ENCODE results near the gene C19orf81.
A peak's percentile ranks its signal among the peaks of the same experiment; 100 is the strongest.

C19orf81 gene

GRCh38 chr19:50629801-50630200 is 19.4 kb upstream of the C19orf81 start:
- Histone ChIP-seq H3K27ac (ENCODE audit: low read depth in 2 of 2, low read length in 2 of 2) (no peak overlapping the region), H3K4me3 (ENCODE audit: low read length in 2 of 2) (no peak overlapping the region), H3K9ac (ENCODE audit: low read depth in 1 of 2, low read length in 2 of 2) (no peak overlapping the region), H3K9me3 (ENCODE audit: control insufficient read depth in 2 of 2, low read length in 2 of 2) (peaks cover 9 to 11% of the 10 kb centered on the region in 2 donors), H3K27me3 (ENCODE audit: control insufficient read depth in 2 of 2, insufficient read depth in 2 of 2, low read length in 2 of 2) (no peaks in the 10 kb centered on the region), H3K36me3 (ENCODE audit: control insufficient read depth in 2 of 2, insufficient read depth in 2 of 2, low read length in 2 of 2) (no peaks in the 10 kb centered on the region), H3K4me1 (ENCODE audit: control insufficient read depth in 2 of 2, insufficient read depth in 2 of 2, low read length in 2 of 2) (no peaks in the 10 kb centered on the region)

- H3K4me3 ChIP-seq (ENCODE audit: low read length in 2 of 2): no peak overlapping the region
- H3K27ac ChIP-seq (ENCODE audit: low read depth in 2 of 2, low read length in 2 of 2): no peak overlapping the region
- H3K9ac ChIP-seq (ENCODE audit: low read depth in 1 of 2, low read length in 2 of 2): no peak overlapping the region
- H3K9me3 ChIP-seq (ENCODE audit: control insufficient read depth in 2 of 2, low read length in 2 of 2): peaks cover 9 to 11% of the 10 kb centered on the region in 2 donors
- H3K27me3 ChIP-seq (ENCODE audit: control insufficient read depth in 2 of 2, insufficient read depth in 2 of 2, low read length in 2 of 2): peaks cover 3 to 4% of the 10 kb centered on the region in 2 donors
- no peaks in the 10 kb centered on the region for H3K36me3 ChIP-seq (ENCODE audit: control insufficient read depth in 2 of 2, insufficient read depth in 2 of 2, low read length in 2 of 2)
- H3K4me1 ChIP-seq (ENCODE audit: control insufficient read depth in 2 of 2, insufficient read depth in 2 of 2, low read length in 2 of 2): no peaks in the 10 kb centered on the region
These were observed 17.0 kb upstream of the C19orf81 start for GRCh38 chr19:50632151-50632835.

GRCh38 chr19:50633359-50633758 is 15.9 kb upstream of the C19orf81 start:
- Histone ChIP-seq H3K4me3 (ENCODE audit: low read length in 2 of 2) (no peak overlapping the region), H3K27me3 (ENCODE audit: control insufficient read depth in 2 of 2, insufficient read depth in 2 of 2, low read length in 2 of 2) (peaks cover 7 to 12% of the 10 kb centered on the region in 2 donors), H3K9ac (ENCODE audit: low read depth in 1 of 2, low read length in 2 of 2) (no peak overlapping the region), H3K27ac (ENCODE audit: low read depth in 2 of 2, low read length in 2 of 2) (no peak overlapping the region), H3K9me3 (ENCODE audit: control insufficient read depth in 2 of 2, low read length in 2 of 2) (peaks cover 9 to 11% of the 10 kb centered on the region in 2 donors), H3K4me1 (ENCODE audit: control insufficient read depth in 2 of 2, insufficient read depth in 2 of 2, low read length in 2 of 2) (no peaks in the 10 kb centered on the region), H3K36me3 (ENCODE audit: control insufficient read depth in 2 of 2, insufficient read depth in 2 of 2, low read length in 2 of 2) (no peaks in the 10 kb centered on the region)

- Histone ChIP-seq H3K4me1 (ENCODE audit: control insufficient read depth in 2 of 2, insufficient read depth in 2 of 2, low read length in 2 of 2) (no peaks in the 10 kb centered on the region), H3K27ac (ENCODE audit: low read depth in 2 of 2, low read length in 2 of 2) (no peak overlapping the region), H3K4me3 (ENCODE audit: low read length in 2 of 2) (no peak overlapping the region), H3K27me3 (ENCODE audit: control insufficient read depth in 2 of 2, insufficient read depth in 2 of 2, low read length in 2 of 2) (peaks cover 13 to 18% of the 10 kb centered on the region in 2 donors), H3K9me3 (ENCODE audit: control insufficient read depth in 2 of 2, low read length in 2 of 2) (peaks cover 9 to 11% of the 10 kb centered on the region in 2 donors), H3K9ac (ENCODE audit: low read depth in 1 of 2, low read length in 2 of 2) (no peak overlapping the region), H3K36me3 (ENCODE audit: control insufficient read depth in 2 of 2, insufficient read depth in 2 of 2, low read length in 2 of 2) (no peaks in the 10 kb centered on the region)
These were observed 15.3 kb upstream of the C19orf81 start for GRCh38 chr19:50633973-50634372.

- H3K27me3 ChIP-seq (ENCODE audit: control insufficient read depth in 2 of 2, insufficient read depth in 2 of 2, low read length in 2 of 2): peaks cover 15 to 24% of the 10 kb centered on the region in 2 donors
- H3K4me3 ChIP-seq (ENCODE audit: low read length in 2 of 2): no peak overlapping the region
- no peaks in the 10 kb centered on the region for H3K36me3 ChIP-seq (ENCODE audit: control insufficient read depth in 2 of 2, insufficient read depth in 2 of 2, low read length in 2 of 2)
- H3K9ac ChIP-seq (ENCODE audit: low read depth in 1 of 2, low read length in 2 of 2): no peak overlapping the region
- H3K9me3 ChIP-seq (ENCODE audit: control insufficient read depth in 2 of 2, low read length in 2 of 2): peaks cover 9 to 11% of the 10 kb centered on the region in 2 donors
- H3K27ac ChIP-seq (ENCODE audit: low read depth in 2 of 2, low read length in 2 of 2): no peak overlapping the region
- no peaks in the 10 kb centered on the region for H3K4me1 ChIP-seq (ENCODE audit: control insufficient read depth in 2 of 2, insufficient read depth in 2 of 2, low read length in 2 of 2)
These were observed 12.7 kb upstream of the C19orf81 start for GRCh38 chr19:50636317-50637085.

GRCh38 chr19:50638600-50638999 is 10.6 kb upstream of the C19orf81 start:
- Histone ChIP-seq H3K9ac (ENCODE audit: low read depth in 1 of 2, low read length in 2 of 2) (no peak overlapping the region), H3K4me3 (ENCODE audit: low read length in 2 of 2) (no peak overlapping the region), H3K36me3 (ENCODE audit: control insufficient read depth in 2 of 2, insufficient read depth in 2 of 2, low read length in 2 of 2) (no peaks in the 10 kb centered on the region), H3K4me1 (ENCODE audit: control insufficient read depth in 2 of 2, insufficient read depth in 2 of 2, low read length in 2 of 2) (no peaks in the 10 kb centered on the region), H3K9me3 (ENCODE audit: control insufficient read depth in 2 of 2, low read length in 2 of 2) (peaks cover 6 to 8% of the 10 kb centered on the region in 2 donors), H3K27me3 (ENCODE audit: control insufficient read depth in 2 of 2, insufficient read depth in 2 of 2, low read length in 2 of 2) (peaks cover 15 to 24% of the 10 kb centered on the region in 2 donors), H3K27ac (ENCODE audit: low read depth in 2 of 2, low read length in 2 of 2) (no peak overlapping the region)

- Histone ChIP-seq H3K9ac (ENCODE audit: low read depth in 1 of 2, low read length in 2 of 2) (no peak within 1 kb of the TSS), H3K36me3 (ENCODE audit: control insufficient read depth in 2 of 2, insufficient read depth in 2 of 2, low read length in 2 of 2) (no peaks in the 10 kb centered on the region), H3K27ac (ENCODE audit: low read depth in 2 of 2, low read length in 2 of 2) (no peak within 1 kb of the TSS), H3K27me3 (ENCODE audit: control insufficient read depth in 2 of 2, insufficient read depth in 2 of 2, low read length in 2 of 2) (peaks cover 15 to 24% of the 10 kb centered on the region in 2 donors), H3K4me1 (ENCODE audit: control insufficient read depth in 2 of 2, insufficient read depth in 2 of 2, low read length in 2 of 2) (no peaks in the 10 kb centered on the region), H3K9me3 (ENCODE audit: control insufficient read depth in 2 of 2, low read length in 2 of 2) (peaks cover 0 to under 1% of the 10 kb centered on the region in 2 donors), H3K4me3 (ENCODE audit: low read length in 2 of 2) (peak within 1 kb of the TSS in 1 of 2 donors; percentile 41)
These were observed 9.8 kb upstream of the C19orf81 start, which contains the start of gene SYT3 for GRCh38 chr19:50639121-50640112. TSS of gene SYT3 (minus strand) at chr19:50639881. CDS start at chr19:50637411, 2,470 bp downstream.

GRCh38 chr19:50640368-50640767 is 8.9 kb upstream of the C19orf81 start:
- Histone ChIP-seq H3K36me3 (ENCODE audit: control insufficient read depth in 2 of 2, insufficient read depth in 2 of 2, low read length in 2 of 2) (no peaks in the 10 kb centered on the region), H3K27me3 (ENCODE audit: control insufficient read depth in 2 of 2, insufficient read depth in 2 of 2, low read length in 2 of 2) (peaks cover 15 to 24% of the 10 kb centered on the region in 2 donors), H3K4me3 (ENCODE audit: low read length in 2 of 2) (no peak overlapping the region), H3K4me1 (ENCODE audit: control insufficient read depth in 2 of 2, insufficient read depth in 2 of 2, low read length in 2 of 2) (no peaks in the 10 kb centered on the region), H3K9me3 (ENCODE audit: control insufficient read depth in 2 of 2, low read length in 2 of 2) (no peaks in the 10 kb centered on the region), H3K27ac (ENCODE audit: low read depth in 2 of 2, low read length in 2 of 2) (no peak overlapping the region), H3K9ac (ENCODE audit: low read depth in 1 of 2, low read length in 2 of 2) (no peak overlapping the region)

- peaks cover 4 to 5% of the 10 kb centered on the region in 2 donors for H3K27me3 ChIP-seq (ENCODE audit: control insufficient read depth in 2 of 2, insufficient read depth in 2 of 2, low read length in 2 of 2)
- H3K36me3 ChIP-seq (ENCODE audit: control insufficient read depth in 2 of 2, insufficient read depth in 2 of 2, low read length in 2 of 2): no peaks in the 10 kb centered on the region
- H3K9me3 ChIP-seq (ENCODE audit: control insufficient read depth in 2 of 2, low read length in 2 of 2): no peaks in the 10 kb centered on the region
- no peak overlapping the region for H3K27ac ChIP-seq (ENCODE audit: low read depth in 2 of 2, low read length in 2 of 2)
- H3K4me1 ChIP-seq (ENCODE audit: control insufficient read depth in 2 of 2, insufficient read depth in 2 of 2, low read length in 2 of 2): no peaks in the 10 kb centered on the region
- H3K4me3 ChIP-seq (ENCODE audit: low read length in 2 of 2): no peak overlapping the region
- no peak overlapping the region for H3K9ac ChIP-seq (ENCODE audit: low read depth in 1 of 2, low read length in 2 of 2)
These were observed 4.8 kb upstream of the C19orf81 start for GRCh38 chr19:50644315-50644915.
